Stimulated activated CD8-positive, alpha-beta memory T cell treated with anti-CD3 and anti-CD28 coated beads, Interleukin-4, amount 100 ng/mL, for 4 hours (primary cell): Measurements from ENCODE around the gene HES5.
A peak's percentile ranks its signal among the peaks of the same experiment; 100 is the strongest.

Experiments
- DNase-seq, 2 donors: peaks; one replicate each; pipeline ENCODE4 v3.0.0-alpha.2; 2020; ENCODE audit warnings: low read depth in 2 of 2, low spot score in 1 of 2

The HES5 gene

DNA sequence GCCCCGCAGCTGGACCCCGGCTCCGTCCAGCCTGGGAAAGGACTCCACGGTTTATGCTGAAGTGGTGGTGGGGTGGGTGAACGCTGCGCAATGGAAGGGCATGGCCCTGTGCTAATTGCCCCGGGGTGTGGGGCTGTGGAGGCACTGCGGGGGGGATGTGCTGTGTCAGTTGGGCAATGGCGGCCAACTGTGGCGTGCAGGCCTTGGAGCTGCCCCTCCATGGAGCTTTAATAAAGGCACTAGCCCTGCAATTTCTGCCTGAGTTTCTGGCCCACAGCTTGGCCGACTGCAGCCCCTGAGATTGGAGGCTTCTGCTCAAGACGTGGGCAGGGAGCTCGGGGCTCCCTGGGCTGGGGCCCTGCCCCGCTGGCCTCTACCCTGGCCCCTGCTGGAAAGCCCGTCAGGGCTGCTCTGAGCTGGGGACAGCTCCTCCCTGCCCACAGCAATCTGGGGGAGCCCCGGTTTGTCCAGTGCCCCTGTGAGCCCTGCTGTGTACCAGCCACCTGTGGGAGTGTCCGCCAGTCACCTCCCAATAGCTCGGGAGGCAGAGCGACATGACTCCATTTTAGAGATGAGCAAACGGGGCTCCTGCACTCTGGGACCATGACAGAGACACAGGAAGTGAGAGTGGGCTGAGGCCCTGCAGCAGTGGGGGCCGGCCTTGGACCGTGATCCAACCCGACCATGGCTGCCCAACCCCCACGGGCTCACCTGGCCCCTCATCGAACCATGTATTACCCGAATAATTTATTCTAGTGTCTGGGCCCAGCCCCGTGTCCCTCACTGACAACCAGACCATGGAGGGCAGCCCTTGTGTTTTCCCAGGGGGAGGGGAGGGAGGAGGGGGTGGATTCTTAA lies 17.4 kb upstream of the HES5 start:
- DNase-seq, result no peak

DNA sequence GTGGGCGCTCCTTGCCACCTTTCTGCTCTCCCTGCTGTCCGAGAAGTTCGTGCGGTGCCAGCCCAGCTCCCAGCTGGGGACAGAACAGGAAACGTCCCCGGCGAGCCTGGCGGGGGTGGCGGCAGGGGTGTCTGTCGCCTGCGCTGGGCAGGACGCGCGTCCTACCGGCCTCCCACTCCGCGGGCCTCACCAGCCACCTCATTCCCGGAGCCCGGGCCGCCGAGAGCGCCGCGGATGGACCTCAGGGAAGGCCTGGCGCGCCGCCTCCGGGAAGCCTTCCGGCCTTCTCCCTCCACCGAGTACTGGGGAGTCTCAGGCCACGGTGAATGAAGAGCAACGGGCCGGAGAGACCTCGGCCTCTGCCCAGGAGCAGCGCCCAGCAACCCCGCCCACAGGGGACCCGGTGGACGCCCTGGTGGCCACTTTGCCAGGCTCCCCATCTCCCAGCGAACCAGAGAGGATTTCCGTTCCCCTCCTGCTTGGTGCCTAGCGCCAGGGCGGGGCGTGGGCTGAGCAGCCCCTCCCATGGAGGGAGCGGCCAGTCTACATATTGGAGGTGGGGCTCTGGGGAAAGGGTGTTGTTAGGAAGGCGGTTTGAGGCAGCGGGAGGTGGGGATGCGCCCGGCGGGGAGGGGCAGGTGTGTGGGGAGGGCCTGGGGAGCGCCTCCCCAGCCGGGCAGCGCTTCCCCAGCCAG lies 16.6 kb upstream of the HES5 start:
- peak in 1 of 2 donors; percentile 61 for DNase-seq

DNA sequence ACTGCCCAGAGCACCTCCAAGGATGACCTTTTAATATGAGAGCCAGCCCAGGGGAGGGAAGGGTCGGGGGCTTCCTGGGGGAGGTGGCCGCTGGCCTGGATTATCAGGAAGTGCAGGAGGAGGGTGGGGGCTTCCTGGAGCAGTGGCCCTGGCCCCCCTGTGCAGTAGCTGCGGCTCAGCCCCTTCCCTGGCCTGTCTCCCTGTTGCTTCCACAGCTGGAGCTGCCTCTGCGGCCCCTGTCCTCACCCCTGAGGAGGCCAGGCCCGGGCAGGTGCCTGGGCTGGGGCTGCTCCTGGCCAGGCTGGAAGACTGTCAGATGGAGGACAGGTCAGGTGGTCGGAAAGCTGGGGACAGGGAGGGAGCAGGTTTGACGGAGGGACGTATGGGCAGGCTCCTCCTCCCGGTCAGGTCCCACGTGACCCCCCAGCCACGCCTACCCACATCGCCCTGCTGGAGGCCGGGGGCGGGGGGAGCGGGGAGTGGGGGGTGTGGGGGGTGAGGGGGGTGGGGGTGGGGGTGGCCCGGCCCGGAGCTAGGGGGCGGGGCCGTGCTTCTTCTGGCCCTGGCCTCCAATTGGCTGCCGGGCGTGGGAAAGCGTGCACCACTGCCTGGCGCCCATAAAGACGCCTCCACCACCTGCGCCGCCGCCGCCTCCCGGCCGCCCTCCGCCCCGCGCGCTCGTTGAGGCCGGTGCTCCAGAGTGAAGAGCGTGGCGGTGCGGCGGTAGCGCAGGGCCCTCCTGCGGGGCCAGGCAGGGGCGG lies 15.9 kb upstream of the HES5 start:
- peak; percentile 68 to 81 for DNase-seq

DNA sequence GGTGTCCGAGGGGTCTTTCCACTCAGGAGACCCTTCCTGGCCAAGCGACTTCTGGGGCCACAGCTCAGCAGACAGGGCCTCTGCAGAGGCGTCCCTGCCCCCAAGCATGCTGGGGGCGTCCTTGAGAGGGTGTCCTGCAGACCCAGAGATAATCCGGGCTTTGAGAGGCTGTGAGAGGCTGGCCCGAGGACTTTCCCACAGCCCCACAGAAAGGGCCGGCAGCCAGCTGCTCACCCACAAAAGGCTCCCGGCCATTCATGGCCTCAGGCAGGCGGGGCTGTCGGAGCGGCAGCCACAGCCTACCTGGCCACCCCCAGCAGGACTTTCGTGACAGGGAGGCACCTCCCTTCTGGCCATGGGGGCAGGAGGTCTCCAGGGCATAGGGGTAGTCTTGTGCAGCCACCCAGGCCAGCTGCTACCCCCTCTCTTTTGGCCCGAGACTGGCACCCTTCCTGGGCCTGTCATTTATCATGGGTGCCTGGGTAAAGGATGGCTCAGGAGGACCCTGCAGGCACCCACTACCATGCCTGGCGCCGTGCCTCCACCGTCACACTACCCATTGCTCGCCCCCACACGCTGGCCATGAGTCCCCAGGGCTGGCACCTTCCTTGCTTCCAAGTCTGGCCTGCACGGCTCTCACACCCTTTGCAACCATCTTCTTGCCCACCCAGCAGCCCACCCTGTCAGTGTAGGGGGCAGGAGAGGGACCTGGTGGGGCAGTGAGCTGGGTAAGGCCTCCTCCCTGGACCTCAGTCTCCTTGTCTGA lies 15.0 kb upstream of the HES5 start:
- DNase-seq, result no peak

DNA sequence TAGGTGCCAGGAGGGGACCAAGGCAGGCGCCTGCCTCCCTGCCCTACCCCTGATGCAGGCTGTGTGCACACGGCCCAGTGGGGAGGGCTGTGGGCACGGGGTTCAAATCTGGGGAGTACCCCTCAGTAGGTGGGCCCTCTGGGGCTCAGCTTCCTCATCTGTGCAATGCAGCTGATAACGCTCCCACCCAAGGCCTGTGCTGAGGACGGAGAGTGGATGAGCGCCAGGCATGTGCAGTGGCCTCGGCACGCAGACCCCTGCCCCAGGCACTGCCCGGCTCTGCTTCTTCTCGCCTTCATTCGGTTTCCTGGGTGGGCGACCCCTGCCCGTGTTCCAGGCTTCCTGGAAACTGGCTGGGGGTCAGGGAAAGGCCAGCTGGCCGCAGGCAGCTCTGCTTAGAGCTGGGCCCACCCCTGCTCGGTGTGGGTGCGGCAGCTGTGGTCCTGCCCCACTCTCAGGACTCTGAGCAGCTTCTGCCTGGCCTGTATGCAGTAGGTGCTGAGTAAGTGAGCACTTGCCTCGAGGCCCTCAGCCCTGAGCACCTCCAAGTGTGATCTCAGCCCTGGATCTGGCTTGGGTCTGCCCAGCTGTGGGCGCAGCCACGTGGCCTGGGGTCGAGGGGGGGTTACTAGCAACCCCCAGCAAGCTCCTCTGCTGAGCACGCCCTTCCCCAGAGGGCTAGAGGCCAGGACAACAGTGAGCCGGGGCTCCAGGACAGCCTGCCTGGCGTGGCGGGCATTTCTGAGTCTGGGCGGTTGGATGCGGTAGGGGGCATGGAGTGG lies 14.2 kb upstream of the HES5 start:
- no peak for DNase-seq

DNA sequence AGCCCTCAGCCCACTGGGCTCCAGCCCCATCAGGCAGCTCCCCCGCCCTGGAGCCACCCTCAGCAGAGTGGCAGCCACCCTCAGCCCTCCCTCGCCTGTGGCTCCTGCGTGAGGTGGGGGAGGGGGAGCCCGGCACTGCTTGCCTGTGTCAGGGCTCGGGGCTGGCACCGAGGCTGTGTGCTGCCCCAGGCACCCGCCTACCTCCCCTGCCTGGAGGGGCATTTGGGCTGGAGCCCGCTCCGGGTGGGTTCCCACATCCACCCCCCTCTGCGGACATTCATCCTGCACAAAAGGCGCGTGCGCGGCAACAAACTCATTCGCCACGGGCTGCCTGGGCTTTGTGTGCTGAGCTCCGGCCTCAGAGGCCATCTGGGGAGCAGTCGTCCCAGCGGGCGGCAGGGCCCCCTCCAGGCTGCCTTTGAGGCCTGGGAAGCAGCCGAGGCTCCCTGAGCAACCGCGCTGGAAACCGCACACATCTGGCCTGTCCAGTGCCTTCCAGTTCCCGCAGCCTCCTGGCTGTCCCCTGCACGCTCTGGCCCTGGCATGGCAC lies 13.6 kb upstream of the HES5 start:
- no peak for DNase-seq

DNA sequence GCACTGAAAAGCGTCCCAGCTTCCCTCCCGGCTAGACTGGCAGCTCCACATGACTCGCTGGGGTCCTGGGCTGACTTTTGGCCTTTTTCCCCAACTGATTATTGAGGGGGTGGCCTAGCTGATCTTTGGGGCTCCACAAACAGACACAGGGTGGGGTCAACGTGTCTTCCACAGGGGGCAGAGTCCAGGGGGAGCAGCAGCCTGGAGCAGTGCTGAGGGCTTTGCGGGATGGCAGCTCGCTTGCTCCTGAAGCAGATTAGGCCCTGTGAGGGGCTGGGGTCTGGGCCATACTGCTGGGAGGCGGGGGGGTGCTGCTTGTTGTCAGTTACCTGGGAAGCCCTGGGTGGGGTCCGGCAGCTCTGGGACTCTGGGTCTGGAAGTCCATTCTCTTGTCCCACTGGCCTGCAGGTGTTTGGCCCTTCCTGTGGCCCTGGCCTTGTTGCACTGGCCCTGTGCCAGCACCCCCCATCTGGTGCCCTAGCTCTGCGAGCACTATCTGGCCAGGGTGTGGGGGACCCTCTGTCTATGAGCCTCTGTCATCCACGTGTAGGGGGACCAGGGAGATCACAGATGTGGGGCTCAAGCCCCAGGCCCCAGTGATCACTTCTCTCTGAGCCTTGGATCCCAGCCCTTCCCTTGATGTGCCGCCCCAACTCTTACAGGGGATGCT lies 12.3 kb upstream of the HES5 start:
- DNase-seq, result no peak

DNA sequence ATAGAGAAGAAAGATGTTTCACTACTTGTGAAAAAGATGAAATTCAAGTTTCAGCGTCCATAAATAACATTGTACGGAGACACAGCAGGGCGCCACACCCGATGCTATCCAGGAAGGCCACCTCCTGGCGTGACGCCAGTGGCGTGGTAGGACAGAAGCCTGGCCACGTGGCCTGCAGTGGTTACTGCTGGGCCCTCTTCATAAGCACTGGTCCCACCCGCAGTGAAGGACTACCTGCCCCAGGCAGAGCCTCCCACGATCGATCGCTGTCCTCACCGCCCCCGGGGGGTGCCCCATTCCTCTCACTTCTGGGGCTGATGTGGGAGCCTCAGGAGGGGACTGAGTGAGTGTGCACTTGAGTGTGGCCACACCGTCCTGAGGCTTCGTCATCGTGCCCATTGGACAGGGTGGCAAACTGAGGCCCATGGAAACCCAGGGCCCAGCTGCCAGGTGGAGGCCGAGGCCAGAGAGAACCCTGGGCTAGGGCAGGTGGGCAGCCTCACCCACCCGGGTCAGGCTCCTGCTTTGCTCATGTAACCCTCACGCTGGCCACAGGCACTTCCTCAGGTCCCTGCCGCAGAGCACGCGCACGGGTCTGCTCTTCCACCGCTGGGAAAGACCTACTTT lies 11.7 kb upstream of the HES5 start:
- no peak for DNase-seq

DNA sequence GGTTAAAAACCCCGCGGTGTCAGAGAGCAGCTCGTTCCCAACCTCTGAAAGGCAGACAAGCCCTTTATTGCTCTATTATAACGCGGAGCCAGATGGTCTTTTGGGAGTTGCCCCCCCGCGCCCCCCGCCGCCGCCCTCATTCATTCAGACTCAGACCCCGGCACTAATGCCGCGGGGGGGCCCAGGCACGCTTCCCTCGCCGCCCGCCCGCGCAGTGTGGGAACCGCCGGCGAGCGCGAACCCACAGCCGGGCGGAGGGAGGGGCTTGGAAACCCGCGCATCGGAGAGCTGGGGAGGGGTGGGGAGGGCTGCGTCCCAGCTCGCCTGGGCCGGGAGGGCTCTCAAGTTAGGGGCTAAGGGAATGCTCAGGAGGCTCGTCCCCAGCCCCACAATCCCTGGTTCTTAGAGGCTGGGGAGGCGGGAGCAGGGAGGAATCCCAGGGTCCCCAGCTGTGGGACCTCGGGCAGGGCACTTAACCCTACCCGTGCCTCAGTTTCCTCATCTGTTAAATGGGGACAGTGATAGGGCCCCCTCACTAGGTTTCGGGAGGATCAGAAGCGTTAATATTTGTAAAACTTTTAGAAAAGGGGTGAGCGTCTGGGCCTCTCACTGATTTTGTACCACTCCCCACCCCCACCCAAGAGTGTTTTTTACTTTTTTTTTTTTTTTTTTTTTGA lies 10.9 kb upstream of the HES5 start:
- no peak for DNase-seq

DNA sequence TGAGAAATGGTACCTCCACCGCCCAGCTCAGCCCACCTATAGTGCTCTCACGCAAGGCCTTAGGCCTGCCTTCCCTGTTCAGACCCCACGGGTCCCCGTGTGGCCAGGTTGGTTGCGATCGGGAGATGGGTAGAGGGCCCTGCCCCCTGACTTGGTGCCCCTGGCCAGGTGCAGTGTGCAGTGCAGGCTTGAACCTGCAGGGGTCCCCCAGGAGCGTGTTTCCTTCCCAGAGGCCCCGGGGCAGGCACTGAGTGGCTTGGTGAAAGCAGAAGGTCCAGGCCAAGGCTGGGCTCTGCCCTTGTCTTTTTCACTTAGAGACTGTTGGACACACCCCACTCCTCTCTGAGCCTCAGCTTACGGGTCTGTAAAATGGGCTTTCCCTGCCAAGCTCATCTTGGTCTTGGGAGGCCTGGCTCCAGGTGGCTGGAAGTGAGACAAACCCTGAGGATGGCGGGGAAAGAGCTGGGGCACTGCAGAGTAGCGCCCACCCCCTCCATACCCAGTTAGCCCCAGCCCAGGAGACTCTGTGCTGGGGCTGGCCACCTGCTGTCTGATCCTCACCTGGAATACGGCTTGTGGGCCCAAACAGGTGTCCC lies 9.3 kb upstream of the HES5 start:
- no peak for DNase-seq

DNA sequence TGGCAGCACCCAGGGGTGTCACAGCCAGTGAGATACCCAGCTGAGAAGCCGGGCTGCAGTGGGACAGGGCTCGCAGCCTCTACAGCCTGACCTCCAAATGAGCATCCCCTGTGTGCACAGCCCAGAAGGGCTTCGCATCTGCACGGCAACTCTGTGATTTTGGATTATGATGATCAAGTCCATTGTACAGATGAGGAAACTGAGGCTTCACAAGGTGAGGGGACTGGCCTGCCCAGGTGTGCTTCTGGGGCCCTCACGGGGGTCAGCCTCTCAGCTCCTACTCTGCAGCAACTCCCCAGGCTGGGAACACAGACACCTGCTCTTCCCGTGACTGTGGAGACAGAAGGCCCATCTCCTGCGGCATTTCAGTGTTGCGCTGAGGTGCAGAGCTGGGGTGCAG lies 8.8 kb upstream of the HES5 start:
- no peak for DNase-seq

DNA sequence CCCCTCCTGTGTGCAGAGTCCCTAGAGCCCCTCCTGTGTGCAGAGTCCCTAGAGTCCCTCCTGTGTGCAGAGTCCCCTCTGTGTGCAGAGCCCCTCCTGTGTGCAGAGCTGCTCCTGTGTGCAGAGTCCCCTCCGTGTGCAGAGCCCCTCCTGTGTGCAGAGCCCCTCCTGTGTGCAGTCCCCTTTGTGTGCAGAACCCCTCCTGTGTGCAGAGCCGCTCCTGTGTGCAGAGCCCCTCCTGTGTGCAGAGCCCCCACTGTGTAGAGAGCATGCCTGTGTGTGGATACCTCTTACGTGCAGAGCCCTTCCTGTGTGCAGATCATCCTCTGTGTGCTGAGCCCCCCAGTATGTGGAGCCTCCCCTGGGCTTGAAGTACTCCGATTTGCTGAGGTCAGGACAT lies 8.3 kb upstream of the HES5 start:
- DNase-seq, result no peak

DNA sequence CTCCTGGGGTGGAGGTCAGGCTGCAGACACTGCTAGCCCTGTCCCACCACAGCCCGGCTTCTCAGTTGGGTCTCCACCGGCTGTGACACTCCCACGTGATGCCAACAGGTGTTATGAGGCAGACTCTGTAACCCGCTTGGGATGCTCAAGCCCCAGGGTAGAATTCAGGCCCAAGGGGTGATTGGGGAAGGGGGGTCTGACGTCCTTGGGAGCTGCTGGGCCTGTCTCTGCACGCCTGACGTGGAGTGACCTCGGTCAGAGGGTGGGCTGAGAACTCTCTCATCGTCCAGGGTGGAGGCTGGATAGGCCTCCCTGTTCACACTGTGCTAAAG lies 7.7 kb upstream of the HES5 start:
- DNase-seq, result no peak

DNA sequence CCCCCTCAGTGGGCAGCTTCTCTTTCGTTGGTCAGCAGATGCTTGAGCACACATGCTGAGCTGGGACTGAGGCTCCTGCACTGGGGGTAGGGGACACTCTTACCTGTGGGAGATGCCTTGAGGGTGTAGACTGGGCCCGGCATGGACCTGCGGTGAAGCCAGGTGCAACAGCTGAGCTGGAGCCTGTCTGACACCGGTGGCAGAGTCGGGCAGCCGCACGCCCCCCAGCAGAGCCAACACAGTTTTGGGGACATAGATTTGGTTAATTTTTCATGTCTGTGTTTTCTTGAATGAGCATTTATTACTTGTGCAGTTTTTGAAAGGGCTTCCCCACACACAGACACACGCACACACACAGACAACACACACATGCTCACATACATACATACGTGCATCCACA lies 5.9 kb upstream of the HES5 start:
- no peak for DNase-seq

DNA sequence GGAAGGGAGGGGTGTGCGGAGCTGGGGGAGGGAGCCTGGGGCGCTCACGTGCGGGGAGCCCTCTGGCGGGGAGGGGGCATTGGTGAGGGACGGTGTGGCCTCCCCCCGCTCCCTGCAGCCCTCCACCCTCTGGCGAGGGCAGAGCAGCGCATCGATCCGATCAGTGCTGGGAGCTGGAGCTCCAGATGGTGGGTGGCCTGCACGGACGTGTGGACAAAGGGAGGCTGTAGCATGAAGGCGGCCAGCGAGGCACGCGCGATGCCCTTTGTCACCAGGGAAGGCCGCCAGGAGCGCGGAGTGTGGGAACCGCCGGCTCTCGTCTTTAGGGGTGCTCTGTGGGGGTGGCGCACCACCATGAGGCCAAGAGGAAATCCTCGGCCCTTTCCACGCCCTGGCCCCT lies 5.4 kb upstream of the HES5 start:
- DNase-seq, result no peak

DNA sequence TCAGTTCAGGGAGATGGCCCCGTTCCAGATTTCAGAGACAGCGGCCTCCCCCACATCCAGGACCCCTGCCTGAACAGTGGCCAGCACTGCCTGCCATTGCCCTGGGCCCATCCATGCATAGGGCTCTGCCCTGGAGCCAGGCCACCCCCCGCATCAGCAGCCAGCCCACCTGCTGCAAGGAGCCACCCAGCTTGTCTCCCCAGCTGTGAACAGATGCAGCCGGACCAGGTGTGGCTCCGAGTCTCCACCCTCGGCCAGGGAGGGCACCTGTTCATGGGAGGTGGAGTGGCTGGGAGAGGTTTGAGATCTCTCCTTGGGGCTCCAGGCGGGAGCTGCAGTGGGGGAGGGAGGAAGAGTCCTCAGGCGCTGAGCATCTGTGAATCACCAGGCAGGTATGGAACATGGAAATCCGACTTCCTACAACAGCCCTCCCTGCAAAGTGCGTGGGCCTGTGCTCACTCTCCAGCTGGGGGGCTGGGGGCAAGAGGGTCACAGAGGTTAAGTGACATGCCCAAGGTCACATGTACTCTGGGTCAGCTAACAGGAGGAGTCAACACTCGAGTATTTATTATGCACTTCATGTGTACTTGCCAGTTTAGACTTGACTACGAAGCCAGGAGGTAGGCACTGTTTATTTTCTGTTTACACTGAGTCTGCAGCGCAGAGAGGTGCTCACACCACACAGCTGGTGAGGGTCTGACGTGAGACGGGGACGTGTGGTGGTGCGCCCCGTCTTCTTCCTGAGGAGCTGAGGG lies 4.8 kb upstream of the HES5 start:
- no peak for DNase-seq

DNA sequence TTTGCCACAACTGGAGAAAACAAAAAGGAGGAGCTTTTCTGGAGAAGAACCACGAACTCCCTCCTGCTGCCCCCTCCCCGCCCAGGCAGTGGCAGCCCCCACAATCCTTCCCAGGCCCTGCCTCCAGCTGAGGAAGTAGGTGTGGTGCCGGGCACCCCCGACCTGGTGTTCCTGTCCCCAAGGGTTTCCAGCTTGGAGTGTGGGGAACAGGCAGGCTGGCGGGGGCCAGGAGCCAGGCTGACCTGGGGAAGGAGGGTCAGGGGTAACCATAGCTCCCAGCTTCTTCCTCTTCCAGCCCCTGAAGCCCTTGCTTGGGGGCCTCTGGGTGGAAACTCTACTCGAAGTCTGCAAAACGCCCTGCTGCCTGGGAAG lies 4.2 kb upstream of the HES5 start:
- no peak for DNase-seq

DNA sequence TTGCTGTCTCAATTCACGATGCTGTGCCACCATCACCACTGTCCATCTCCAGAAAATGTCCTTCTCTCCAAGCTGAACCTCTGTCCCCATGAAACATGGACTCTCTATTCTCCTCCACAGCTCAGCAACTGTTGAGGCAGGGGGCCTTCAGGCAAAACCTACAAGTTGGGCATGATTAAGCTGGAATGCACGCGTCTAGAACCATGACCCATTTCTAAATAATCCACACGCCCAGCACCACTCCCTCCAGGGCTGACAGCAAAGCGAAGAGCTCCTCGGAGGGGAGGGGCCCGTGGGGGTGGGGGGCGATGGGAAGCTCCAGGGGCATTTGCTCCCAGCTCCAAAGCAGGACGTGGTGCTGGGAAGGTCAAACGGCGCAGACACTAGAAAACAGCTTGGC lies 3.3 kb upstream of the HES5 start:
- no peak for DNase-seq
